K562 (cell line): ENCODE data around the gene NELL1. TPM values are rescaled to one million over a fixed set of nuclear protein-coding genes. Genes with fewer than 3 reads are reported as not detected.
"Not testable (repeated sequence)": the region's sequence is repeated elsewhere in the genome, so short reads cannot be mapped to it uniquely, and the experiment has no call there.

Source experiments
- ATAC-seq: fragments of 200-7000 bp; cut with Tn5 transposase; 3 replicates; pipeline ENCODE4 v1.9.1; 2020; ENCODE audit warnings: moderate library complexity
- BruUV-seq: library from RNA; stranded (reverse); fragments of 400-500 nt; replicated peaks from 2 replicates; lab custom pipeline; 2021; lab: Mats Ljungman, UMichigan
- CTCF ChIA-PET: fragments of 300-600 bp; formaldehyde crosslinking; extraction: SDS; loops from one replicate; lab custom pipeline; 2021; ENCODE audit warnings: low intra/inter-chr PET ratio; lab: Yijun Ruan, JAX
- POLR2A ChIA-PET: fragments of 300-600, 350-650 bp; sonication (Branson Sonifier 250); formaldehyde crosslinking; extraction: SDS; loops from one replicate; lab custom pipeline; 2021; ENCODE audit warnings: antibody characterized with exemption, inconsistent platforms; lab: Yijun Ruan, JAX
- DNase-seq, 4 experiments: peaks; one replicate each; pipeline versions ENCODE4 v3.0.0 to v3.0.0-alpha.2; 2011 to 2018; ENCODE audit warnings: low spot score in 3 of 4, mixed read lengths in 3 of 4; ENCODE audit errors: extremely low read depth in 1 of 4
- FAIRE-seq: peaks from 2 replicates; lab custom pipeline; 2011; peaks lifted over from hg19 to GRCh38; lab: Jason Lieb, UNC
- H2AFZ ChIP-seq: 2 replicates; pipeline ENCODE4 v1.6.0; 2011; ENCODE audit warnings: low read depth, low read length, control low read depth, inconsistent platforms
- H3K27ac ChIP-seq: fragments of 200-600 bp; 3 replicates; pipeline ENCODE4 v1.8.0; 2011; ENCODE audit warnings: low read depth, mild to moderate bottlenecking, control low read depth, inconsistent platforms, low read length, moderate library complexity, mixed read lengths; ENCODE audit errors: extremely low read depth
- H3K27me3 ChIP-seq, 2 experiments: fragments of 300-600 bp in 1 of 2; 2 replicates in 1 of 2; 3 replicates in 1 of 2; pipeline versions ENCODE4 v1.6.0 to v1.8.0; 2011; ENCODE audit warnings: inconsistent platforms in 2 of 2, low read length in 2 of 2, mild to moderate bottlenecking in 1 of 2, mixed read lengths in 1 of 2, moderate library complexity in 1 of 2; ENCODE audit not compliant: control insufficient read depth in 2 of 2, insufficient read depth in 2 of 2
- H3K36me3 ChIP-seq: fragments of 300-600 bp; 3 replicates; pipeline ENCODE4 v1.8.0; 2011; ENCODE audit warnings: mild to moderate bottlenecking, low read length, inconsistent platforms; ENCODE audit not compliant: control insufficient read depth, insufficient read depth
- H3K4me1 ChIP-seq, 2 experiments: fragments of 200-600 bp in 1 of 2; replicated peaks in 1 of 2; 2 replicates in 1 of 2; 3 replicates in 1 of 2; pipeline versions ENCODE4 v1.5.1 to v1.8.0; 2011; ENCODE audit warnings: inconsistent platforms in 2 of 2, low read length in 2 of 2, mild to moderate bottlenecking in 1 of 2, mixed read lengths in 1 of 2, moderate library complexity in 1 of 2; ENCODE audit not compliant: control insufficient read depth in 2 of 2, insufficient read depth in 2 of 2
- H3K4me2 ChIP-seq: 2 replicates; pipeline ENCODE4 v1.6.1; 2011; ENCODE audit warnings: low read length, control low read depth, inconsistent platforms, mixed read lengths; ENCODE audit not compliant: insufficient read depth
- H3K4me3 ChIP-seq: fragments of 200-600 bp; sonication (generic), shearing (Covaris generic); 2 replicates; pipeline ENCODE4 v1.5.1; 2016; ENCODE audit warnings: control low read depth, inconsistent platforms
- H3K79me2 ChIP-seq: fragments of 200-600 bp; 3 replicates; pipeline ENCODE4 v1.8.0; 2011; ENCODE audit warnings: low read length, inconsistent platforms; ENCODE audit not compliant: control insufficient read depth, insufficient read depth
- H3K9ac ChIP-seq, 2 experiments: 2 replicates each; pipeline versions ENCODE4 v1.6.0 to v1.6.1; 2011; ENCODE audit warnings: low read depth in 2 of 2, low read length in 2 of 2, control low read depth in 1 of 2, inconsistent platforms in 1 of 2, mild to moderate bottlenecking in 1 of 2, mixed read lengths in 1 of 2; ENCODE audit not compliant: insufficient read depth in 1 of 2
- H3K9me1 ChIP-seq: one replicate; pipeline ENCODE4 v1.6.0; 2011; ENCODE audit warnings: inconsistent platforms, mild to moderate bottlenecking, low read length, moderate library complexity; ENCODE audit not compliant: control insufficient read depth, insufficient read depth
- H3K9me3 ChIP-seq: replicated peaks from 2 replicates; pipeline ENCODE4 v1.5.1; 2011; ENCODE audit warnings: low read depth, low read length, inconsistent platforms; ENCODE audit not compliant: control insufficient read depth, insufficient read depth
- H4K20me1 ChIP-seq: replicated peaks from 2 replicates; pipeline ENCODE4 v1.6.1; 2011; ENCODE audit warnings: low read length, inconsistent platforms, mixed read lengths; ENCODE audit not compliant: control insufficient read depth, insufficient read depth
- BCOR ChIP-seq: fragments of 450-650 bp; IDR thresholded peaks from 2 replicates; pipeline ENCODE4 v1.6.1; 2016
- DPF2 ChIP-seq: fragments of 450-650 bp; IDR thresholded peaks from 2 replicates; pipeline ENCODE4 v1.6.1; 2016
- EHMT2 ChIP-seq: fragments of 450-650 bp; IDR thresholded peaks from 2 replicates; pipeline ENCODE4 v1.6.1; 2018; ENCODE audit warnings: antibody characterized with exemption
- ELK3 ChIP-seq: fragments of 450-650 bp; formaldehyde crosslinking; IDR thresholded peaks from 2 replicates; pipeline ENCODE4 v1.4.0; 2020; ENCODE audit warnings: mild to moderate bottlenecking
- GATA2 ChIP-seq: sonication (generic); formaldehyde crosslinking; IDR thresholded peaks from 2 replicates; pipeline ENCODE4 v1.4.0; 2020; ENCODE audit warnings: mild to moderate bottlenecking, missing genetic modification reagents
- KAT7 ChIP-seq: sonication (generic); formaldehyde crosslinking; IDR thresholded peaks from 2 replicates; pipeline ENCODE4 v1.8.0; 2022; ENCODE audit warnings: missing genetic modification reagents, mild to moderate bottlenecking, borderline replicate concordance
- MCM3 ChIP-seq: fragments of 450-650 bp; IDR thresholded peaks from 2 replicates; pipeline ENCODE4 v1.6.1; 2016
- MED1 ChIP-seq: sonication (generic); formaldehyde crosslinking; IDR thresholded peaks from 2 replicates; pipeline ENCODE4 v1.8.1; 2023; ENCODE audit warnings: missing genetic modification reagents, borderline replicate concordance
- MYBL2 ChIP-seq, 2 experiments: fragments of 450-650 bp in 1 of 2; sonication (generic) in 1 of 2; formaldehyde crosslinking in 1 of 2; IDR thresholded peaks; 2 replicates each; pipeline versions ENCODE4 v1.6.1 to v1.8.1; 2017 to 2022; ENCODE audit warnings: borderline replicate concordance in 1 of 2, inconsistent platforms in 1 of 2, low read depth in 1 of 2, mild to moderate bottlenecking in 1 of 2, missing genetic modification reagents in 1 of 2, moderate library complexity in 1 of 2
- NELFE ChIP-seq: IDR thresholded peaks from 2 replicates; pipeline ENCODE4 v1.6.1; 2011; ENCODE audit warnings: mild to moderate bottlenecking; ENCODE audit not compliant: insufficient read depth, insufficient read length
- NFATC3 ChIP-seq: fragments of 450-650 bp; IDR thresholded peaks from 2 replicates; pipeline ENCODE4 v1.6.1; 2017; ENCODE audit warnings: mild to moderate bottlenecking
- STAG1 ChIP-seq: sonication (generic); formaldehyde crosslinking; IDR thresholded peaks from 2 replicates; pipeline ENCODE4 v1.5.0; 2020; ENCODE audit warnings: missing genetic modification reagents, borderline replicate concordance
- VEZF1 ChIP-seq: fragments of 200-800 bp; sonication (Bioruptor generic); IDR thresholded peaks from 2 replicates; pipeline ENCODE4 v1.6.1; 2017; ENCODE audit warnings: missing genetic modification characterization, missing compliant biosample characterization
- ZNF408 ChIP-seq: fragments of 250-450 bp; sonication (Bioruptor Pico); IDR thresholded peaks from 2 replicates; pipeline ENCODE4 v1.4.0; 2020; ENCODE audit warnings: low read depth, mild to moderate bottlenecking, moderate library complexity
- WGBS: fragments of 100-300 bp; shearing (Covaris generic); methylation state at CpG from one replicate; pipeline ENCODE4 v1.1.6; 2016; ENCODE audit warnings: low coverage, mixed read lengths; ENCODE audit not compliant: insufficient coverage; ENCODE audit errors: missing lambda C conversion rate; 5-methylcytosine and 5-hydroxymethylcytosine counted together
- in situ Hi-C: fragments of 300-500 bp; cut with MboI; formaldehyde crosslinking; loops from 4 replicates; pipeline ENCODE4 v1.15.0; 2018; ENCODE audit warnings: inconsistent platforms, mixed read lengths
- intact Hi-C: fragments of 100-400 bp; cut with micrococcal nuclease; formaldehyde crosslinking; loops from 2 replicates; pipeline ENCODE4 v1.14.2; 2022
- polyA plus RNA-seq, 8 experiments: library from polyadenylated mRNA; depleted of rRNA in 4 of 8; stranded (reverse) in 5 of 8; unstranded in 3 of 8; fragments of >200 nt; fragmentation: Nextera tagmentation in 2 of 8; fragmentation: Illumina TruSeq in 1 of 8; extraction: Ambion mirVana in 2 of 8; extraction: Trizol in 1 of 8; gene quantifications; 2 replicates each; pipeline versions ENCODE4 v1.2.1 to v1.2.3, GENCODE V29; 2011 to 2014; ENCODE audit warnings: inconsistent platforms in 1 of 8, missing spikeins in 1 of 8
- total RNA-seq, 7 experiments: library from RNA; depleted of rRNA in 6 of 7; stranded (reverse); fragments of >200 nt in 6 of 7; fragmentation: Illumina TruSeq in 2 of 7; extraction: Trizol in 2 of 7; gene quantifications; 2 replicates each; pipeline versions ENCODE4 v1.2.1 to v1.2.3, GENCODE V29; 2011 to 2021; ENCODE audit warnings: low replicate concordance in 1 of 7
- TF ChIP-seq, protein P1 (sequence below): fragments of 200-800 bp; sonication (Bioruptor generic); IDR thresholded peaks from 2 replicates; pipeline ENCODE4 v1.6.1; 2017; ENCODE audit warnings: missing genetic modification characterization, missing compliant biosample characterization

Gene NELL1
- total and polyA plus RNA-seq, 9 of the 15 experiments (the other 6 are each of a cell fraction or from before 2014, with no cell fraction given): not detected

GRCh38 chr11:20861322-20861721 lies 191.9 kb downstream of the NELL1 start:
- POLR2A ChIA-PET: no interaction called here
- H4K20me1 ChIP-seq: no peaks in the 10 kb centered on the region
- DNase-seq: no peak
- H3K27me3 ChIP-seq: no peaks in the 10 kb centered on the region
- 0% methylated on average over 2 of the region's 2 CpGs for WGBS
- no peaks in the 10 kb centered on the region for H3K9me1 ChIP-seq
- intact Hi-C loops: no loop called here
- no peaks in the 10 kb centered on the region for H3K9me3 ChIP-seq
- BruUV-seq: no TSS peak
- no peak for FAIRE-seq
- no peak overlapping the region for H3K4me2 ChIP-seq
- H3K36me3 ChIP-seq: no peaks in the 10 kb centered on the region
- no peak for ATAC-seq
- no peak overlapping the region for H3K27ac ChIP-seq
- H3K4me1 ChIP-seq: no peaks in the 10 kb centered on the region
- no peak overlapping the region for H3K9ac ChIP-seq
- CTCF ChIA-PET: no interaction called here
- H3K4me3 ChIP-seq: no peak overlapping the region
- in situ Hi-C loops: no loop called here
- no peaks in the 10 kb centered on the region for H3K79me2 ChIP-seq
- no peak for TF ChIP-seq BCOR
- no peak for TF ChIP-seq ELK3 (CRISPR knock-in tag)
- no peak for TF ChIP-seq MCM3
- TF ChIP-seq DPF2: no peak
- no peak for TF ChIP-seq EHMT2
- TF ChIP-seq, protein P1, sequence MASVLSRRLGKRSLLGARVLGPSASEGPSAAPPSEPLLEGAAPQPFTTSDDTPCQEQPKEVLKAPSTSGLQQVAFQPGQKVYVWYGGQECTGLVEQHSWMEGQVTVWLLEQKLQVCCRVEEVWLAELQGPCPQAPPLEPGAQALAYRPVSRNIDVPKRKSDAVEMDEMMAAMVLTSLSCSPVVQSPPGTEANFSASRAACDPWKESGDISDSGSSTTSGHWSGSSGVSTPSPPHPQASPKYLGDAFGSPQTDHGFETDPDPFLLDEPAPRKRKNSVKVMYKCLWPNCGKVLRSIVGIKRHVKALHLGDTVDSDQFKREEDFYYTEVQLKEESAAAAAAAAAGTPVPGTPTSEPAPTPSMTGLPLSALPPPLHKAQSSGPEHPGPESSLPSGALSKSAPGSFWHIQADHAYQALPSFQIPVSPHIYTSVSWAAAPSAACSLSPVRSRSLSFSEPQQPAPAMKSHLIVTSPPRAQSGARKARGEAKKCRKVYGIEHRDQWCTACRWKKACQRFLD (CRISPR knock-in tag): no peak
- TF ChIP-seq MED1 (CRISPR knock-in tag): no peak
- TF ChIP-seq VEZF1 (CRISPR knock-in tag): no peak
- no peak for TF ChIP-seq STAG1 (CRISPR knock-in tag)
- no peak for TF ChIP-seq KAT7 (CRISPR knock-in tag)
- no peak for TF ChIP-seq GATA2 (CRISPR knock-in tag)
- TF ChIP-seq ZNF408 (CRISPR knock-in tag): no peak
- no peak for TF ChIP-seq NELFE
- no peak for TF ChIP-seq NFATC3
- no peak for TF ChIP-seq MYBL2 (IDR thresholded peaks at IDR 0.05; ENCODE audit: low read depth)
- no peak for TF ChIP-seq MYBL2 (CRISPR knock-in tag; IDR thresholded peaks at IDR 0.05; ENCODE audit: borderline replicate concordance)
- no peak overlapping the region for H2AFZ ChIP-seq

GRCh38 chr11:20862263-20862662 lies 192.9 kb downstream of the NELL1 start:
- H3K4me3 ChIP-seq, ATAC-seq, H3K36me3 ChIP-seq, intact Hi-C loops, in situ Hi-C loops, H3K27me3 ChIP-seq, H2AFZ ChIP-seq, H3K27ac ChIP-seq, CTCF ChIA-PET, FAIRE-seq, H3K9me3 ChIP-seq, H3K79me2 ChIP-seq, H3K4me1 ChIP-seq, H4K20me1 ChIP-seq, BruUV-seq, H3K9me1 ChIP-seq, DNase-seq, POLR2A ChIA-PET, H3K9ac ChIP-seq, H3K4me2 ChIP-seq: not testable (repeated sequence)
- 2% methylated on average over 6 of the region's 6 CpGs for WGBS
